Fibroblast of skin of back (primary cell): Measurements from ENCODE around the gene MATN4.

ENCODE experiments used
- DNase-seq: peaks from one replicate; pipeline ENCODE4 v3.0.0-alpha.2; 2013

MATN4 gene

GRCh38 chr20:45313943-45314342 lies 5.8 kb upstream of the MATN4 start:
- no peak for DNase-seq

- DNase-seq, result no peak
Observed at GRCh38 chr20:45313065-45313695, 5.1 kb upstream of the MATN4 start.

DNA sequence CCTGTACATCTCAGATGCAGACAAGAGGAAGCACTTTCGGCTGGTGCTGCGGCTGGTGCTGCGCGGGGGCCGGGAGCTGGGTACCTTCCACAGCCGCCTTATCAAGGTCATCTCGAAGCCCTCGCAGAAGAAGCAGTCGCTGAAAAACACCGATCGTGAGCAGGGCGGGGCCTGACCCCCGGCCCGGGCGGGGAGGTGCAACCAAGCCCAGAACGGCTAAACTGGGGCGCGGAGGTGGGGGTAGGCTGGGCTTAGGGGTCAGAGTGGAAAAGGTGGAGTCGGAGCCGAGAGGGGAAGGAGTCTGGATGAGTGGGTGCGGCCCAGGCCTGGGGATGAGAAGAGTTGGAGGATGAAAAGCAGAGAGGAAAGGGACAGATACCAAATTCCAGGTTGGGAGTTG lies 4.1 kb upstream of the MATN4 start:
- no peak for DNase-seq

DNA sequence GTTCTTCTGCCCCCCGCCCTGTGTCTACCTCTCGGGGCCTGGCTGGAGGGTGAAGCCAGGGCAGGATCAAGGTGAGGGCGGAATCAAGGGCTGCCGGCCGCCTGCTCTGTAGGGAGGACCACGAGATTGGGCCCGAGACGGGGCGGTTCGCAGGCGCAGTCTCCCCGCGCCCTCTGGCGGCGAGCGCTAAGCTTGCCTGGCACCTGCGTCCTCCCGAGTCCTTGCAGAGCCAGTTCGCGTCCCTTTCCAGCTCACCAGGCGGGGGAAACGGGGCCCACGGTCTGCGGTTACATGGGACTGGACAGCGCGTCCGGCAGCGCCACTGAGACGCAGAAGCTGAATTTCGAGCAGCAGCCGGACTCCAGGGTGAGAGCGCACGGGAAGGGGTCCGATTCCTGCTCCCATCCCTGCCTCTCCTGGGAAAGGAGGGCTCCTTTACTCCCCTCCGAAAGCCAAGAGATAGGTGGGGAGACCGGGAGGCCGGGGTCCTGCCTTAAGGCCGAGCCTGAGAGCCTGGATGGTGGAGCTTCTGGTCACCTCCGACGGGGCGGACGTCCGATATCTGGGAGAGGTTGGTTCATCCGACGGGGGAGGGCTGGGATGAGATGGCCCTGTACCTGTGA lies 3.6 kb upstream of the MATN4 start:
- DNase-seq, result peak; percentile 54

- DNase-seq, result no peak
Observed at GRCh38 chr20:45309075-45309474, 976 bp upstream of the MATN4 start.

DNA sequence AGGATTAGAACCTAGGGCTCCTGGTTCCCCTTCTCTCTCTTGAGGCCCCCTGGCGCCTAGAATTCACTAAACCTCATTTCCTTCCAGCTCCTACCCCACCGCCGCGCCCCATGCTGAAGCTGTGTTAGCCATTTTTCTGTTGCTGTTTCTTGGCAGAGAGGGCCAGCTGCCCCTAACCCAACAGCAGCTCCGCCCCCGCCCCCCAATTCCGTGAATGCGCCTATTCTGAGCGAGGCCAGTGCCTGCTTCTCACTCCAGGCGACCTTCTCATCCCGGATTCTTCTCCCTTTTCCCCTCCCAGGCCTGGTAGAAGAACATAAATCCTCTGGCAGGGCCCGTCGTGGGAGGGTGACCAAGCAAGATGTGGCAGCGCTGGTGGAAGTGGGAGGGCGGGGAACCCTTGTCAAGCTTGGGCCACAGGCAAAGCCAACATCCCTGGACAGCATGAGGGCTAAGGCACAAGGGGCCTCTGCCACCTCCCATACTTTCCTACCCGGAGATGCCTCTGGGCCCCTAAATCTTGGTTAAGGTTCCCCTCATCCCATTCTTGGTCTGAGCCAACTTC lies 941 bp downstream of the MATN4 start:
- no peak for DNase-seq

DNA sequence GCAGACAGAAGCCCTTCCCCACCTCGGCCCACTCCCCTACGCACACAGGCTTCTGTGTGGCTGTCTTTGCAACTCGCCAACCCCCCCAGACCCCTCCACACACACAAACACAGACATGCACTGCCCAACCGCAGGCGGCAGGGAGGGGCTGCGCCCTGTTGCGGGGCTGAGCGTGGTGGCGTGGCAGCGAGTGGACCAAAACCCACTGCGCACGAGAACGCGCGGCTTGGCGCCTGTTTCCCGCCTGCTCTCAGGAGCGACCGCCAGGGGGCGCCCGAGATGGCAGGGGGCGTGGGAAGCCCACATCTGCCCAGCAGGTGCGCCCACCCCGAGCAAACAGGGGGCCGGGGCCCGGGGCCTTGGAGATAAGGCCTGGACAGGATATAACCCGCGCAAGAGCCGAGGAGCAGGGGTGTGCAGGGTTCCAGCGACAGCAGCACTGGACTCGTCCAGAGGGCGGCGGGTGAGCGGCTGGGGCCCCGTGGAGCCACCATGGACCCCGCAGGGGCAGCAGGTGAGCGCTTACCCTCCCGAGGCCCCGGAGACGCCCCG lies 1.6 kb downstream of the MATN4 start, which contains the start of gene RBPJL:
Gene RBPJL (plus strand): TSS at position 410 of the 552 bp plus-strand sequence. CDS start 83 bp downstream, at position 493.
- DNase-seq, result no peak

DNA sequence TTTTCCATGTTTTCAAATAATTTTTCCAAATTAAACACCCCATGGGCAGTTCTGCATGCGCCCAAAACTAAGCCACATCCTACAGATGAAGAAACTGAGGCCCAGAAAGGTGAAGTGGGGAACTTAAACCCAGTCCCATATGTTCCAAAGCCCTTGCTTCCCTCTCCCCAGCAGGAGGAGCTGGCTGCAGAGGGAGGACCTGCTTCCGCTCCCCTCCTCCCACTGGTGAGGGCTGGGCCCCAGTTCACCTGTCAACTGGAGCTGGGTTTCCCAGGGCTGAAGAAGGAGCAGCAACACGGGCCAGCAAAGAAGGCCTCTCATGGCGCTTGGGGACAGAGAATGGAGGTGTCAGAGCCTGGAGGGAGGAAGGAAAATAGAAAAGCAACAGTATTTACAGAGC lies 2.8 kb downstream of the MATN4 start:
- DNase-seq, result no peak

DNA sequence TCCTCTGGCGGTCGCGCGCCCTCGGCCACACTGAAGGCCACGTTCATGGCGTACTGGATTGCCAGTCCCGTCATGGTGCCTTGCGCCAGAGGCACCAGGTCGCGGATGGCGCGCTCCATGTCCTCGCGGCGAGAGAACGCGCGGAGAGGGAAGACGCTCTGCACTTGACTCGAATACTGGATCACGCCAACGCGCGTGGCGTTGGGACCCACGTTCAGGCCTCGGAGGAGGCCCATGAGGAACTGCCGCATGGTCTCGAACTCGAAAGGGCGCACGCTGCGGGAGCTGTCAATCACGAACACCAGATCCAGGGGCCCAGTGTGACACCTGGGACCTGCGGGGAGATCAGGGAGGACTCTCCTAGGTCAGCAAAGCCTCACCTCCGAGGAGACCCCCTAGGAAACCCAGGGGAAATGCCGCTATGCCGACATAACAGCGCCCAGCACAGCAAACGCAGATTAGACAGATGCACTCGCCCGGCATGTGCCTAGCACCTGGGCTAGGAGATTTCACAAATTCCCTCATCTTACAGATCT lies 3.6 kb downstream of the MATN4 start:
- no peak for DNase-seq

- DNase-seq, result no peak
Observed at GRCh38 chr20:45303586-45304463, 4.3 kb downstream of the MATN4 start.

GRCh38 chr20:45301824-45302271 lies 6.3 kb downstream of the MATN4 start:
- no peak for DNase-seq

DNA sequence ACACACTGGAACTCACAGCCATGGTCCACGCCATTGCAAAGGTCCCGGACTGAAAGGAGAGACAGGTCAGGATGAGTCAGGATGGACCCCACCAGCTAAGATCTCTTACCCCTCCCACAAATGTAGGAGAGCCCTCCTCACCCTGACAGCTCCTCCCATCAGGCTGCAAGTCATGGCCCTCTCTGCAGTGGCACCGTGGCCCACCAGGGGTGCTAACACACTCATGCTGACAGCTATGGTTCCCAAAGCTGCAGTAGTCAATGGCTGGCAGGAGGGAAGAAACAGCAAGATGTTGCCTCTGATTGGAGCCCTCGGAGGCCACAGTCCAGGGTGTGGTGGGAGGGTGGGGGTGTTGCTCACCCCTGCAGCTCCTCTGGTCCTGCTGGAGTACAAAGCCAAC lies 7.1 kb downstream of the MATN4 start:
- peak; percentile 38 for DNase-seq

DNA sequence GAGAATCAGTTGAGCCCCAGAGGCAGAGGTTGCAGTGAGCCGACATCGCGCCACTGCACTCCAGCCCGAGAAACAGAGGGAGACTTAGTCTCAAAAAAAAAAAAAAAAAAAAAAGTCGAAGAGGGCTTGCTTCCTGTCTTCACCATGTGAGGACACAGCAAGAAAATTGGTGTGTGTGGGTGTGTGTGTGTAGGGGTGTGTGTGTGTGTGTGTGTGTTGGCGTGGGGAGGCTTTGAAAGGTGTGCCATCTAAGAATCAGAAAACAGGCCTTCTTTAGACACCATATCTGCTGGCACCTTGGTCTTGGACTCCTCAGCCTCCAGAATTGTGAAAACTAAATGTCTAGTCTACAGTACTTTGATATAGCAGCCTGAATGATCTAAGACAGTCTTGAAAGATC lies 8.3 kb downstream of the MATN4 start:
- no peak for DNase-seq

DNA sequence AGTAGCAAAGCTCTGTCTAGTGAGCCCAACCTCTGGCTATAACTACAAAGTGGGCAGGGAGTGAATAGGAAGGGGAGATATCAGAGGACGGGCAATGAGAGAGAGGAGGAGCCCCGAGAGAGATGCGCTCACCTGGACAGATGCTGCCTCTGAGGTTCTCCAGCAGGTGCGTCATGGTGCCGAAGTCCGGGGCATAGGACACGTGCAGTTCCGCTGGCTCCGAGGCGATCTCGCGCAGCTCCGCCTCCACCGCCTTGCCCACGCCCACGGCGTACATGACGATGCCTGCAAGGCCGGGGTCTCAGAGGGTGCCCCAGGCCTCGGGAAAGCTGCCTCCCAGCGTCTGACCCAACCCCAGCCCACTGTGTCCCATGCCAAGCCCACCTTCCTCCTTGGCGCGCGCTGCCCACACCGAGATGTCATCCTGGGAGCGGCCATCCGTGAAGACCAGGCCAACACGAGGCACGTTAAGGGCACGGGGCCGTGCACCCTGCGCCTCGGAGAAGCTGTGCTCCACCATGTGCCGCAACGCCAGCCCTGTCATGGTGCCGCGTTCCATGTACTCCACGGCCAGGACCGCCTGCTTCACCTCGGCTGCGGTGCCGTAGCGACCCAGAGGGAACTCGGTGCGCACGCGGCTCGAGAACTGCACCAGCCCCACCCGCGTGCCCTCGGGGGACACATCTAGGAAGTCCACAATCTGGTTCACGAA lies 10.2 kb downstream of the MATN4 start:
- DNase-seq, result no peak

DNA sequence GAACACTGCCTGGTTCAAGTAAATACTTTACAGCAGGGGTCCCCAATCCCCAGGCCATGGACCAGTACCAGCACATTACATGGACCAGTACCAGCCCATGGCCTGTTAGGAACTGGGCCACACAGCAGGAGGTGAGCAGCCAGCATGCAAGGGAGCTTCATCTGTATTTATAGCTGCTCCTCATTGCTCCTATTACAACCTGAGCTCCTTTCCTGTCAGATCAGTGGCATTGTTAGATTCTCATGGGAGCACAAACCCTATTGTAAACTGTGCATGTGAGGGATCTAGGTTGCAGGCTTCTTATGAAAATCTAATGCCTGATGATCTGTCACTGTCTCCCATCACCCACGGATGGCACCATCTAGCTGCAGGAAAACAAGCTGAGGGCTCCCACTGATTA lies 13.4 kb downstream of the MATN4 start:
- DNase-seq, result no peak

DNA sequence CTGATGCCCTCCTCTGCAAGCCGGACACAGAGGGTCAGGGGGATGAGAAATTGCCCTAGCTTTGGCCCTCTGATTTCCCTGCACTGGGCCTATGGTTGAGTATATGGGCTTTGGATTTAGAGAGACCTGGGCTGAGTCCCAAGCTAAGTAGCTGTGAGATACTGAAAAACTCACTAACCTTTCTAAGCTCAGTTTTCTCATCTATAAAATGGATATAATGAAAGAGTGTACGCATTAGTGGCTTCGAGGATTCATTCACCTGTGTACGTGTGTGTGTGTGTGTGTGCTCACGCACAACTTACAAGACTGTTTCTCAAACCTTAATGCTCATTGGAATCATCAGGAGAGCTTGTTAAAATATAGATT lies 14.1 kb downstream of the MATN4 start:
- no peak for DNase-seq

DNA sequence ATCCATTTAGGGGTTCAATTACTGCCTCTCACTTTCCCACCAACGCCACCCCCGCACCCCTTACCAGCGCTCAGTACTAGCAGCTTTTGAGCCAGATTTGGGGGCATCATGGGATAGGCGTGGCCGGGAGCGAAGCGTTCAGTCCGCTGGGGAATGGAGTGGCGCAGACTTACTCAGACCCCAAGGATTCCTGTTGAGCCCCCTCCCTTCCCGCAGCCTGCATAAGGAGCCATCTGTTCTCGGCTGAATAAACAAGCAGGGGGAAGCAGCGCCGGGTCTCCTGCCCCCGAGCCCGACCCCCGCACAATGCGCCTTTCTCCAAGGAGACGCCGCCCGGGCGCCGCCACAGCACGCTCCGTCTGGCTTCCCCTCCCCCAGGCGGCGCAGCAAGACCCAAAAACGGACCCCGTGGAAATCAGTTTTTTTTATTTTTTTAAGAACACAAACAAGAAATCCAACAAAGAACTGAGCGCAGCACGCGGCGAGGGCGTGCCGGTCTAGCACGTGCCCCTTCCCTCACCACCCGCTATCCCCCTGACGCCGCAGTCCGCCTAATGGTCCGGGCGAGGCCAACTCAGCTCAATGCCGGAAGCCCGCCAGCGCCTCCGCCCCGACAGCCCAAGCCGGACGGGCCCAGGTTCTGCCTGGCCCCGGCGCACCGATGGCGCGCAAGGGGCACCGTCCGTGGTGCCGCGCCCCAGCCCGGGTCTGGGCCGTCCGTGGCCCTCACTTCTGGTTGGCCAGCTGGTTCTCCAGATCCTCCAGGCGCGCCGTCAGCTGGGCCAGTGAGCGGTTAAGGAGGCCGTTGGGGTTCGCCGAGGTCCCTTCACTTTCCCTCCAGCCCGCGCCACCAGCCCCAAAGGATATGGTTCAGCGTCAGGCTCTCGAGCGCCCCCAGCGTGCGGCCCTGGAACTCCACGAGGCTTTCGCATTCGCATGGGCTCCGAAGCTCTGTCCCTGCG lies 14.8 kb downstream of the MATN4 start:
- peak; percentile 73 for DNase-seq

DNA sequence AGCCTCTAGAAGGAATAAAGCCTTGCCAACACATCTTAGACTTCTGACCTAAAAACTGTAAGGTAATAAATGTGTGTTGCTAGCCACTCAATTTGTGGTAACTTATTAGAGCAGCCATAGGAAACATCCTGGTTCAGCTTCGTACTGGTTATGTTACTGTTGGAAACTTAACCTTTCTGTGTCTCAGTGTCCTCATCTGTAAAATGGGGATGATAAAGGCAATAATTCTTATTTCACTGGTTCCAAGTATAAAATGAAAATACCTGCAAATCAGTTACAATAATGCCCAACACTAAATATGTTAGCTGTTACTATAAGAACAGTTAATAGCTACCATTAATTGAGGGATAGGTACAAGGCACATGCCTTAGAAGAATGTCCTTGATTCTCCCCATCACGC lies 15.8 kb downstream of the MATN4 start:
- no peak for DNase-seq

DNA sequence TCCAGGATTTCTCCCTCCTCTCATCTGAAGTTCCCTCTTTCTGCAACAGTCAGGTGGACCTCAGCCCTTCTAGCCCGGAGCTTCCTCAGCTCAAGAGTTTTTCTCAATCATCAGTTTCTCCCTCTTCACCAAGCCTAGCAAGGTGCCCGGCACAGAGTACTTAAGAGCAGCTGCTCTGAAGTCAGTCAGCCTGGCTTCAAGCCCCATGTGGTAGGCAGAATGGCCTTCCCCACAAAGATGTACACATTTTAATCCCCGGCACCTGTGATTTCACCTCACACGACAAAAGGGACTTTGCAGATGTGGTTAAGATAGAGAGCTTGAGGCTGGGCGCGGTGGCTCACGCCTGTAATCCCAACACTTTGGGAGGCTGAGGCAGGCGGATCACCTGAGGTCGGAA lies 16.6 kb downstream of the MATN4 start:
- no peak for DNase-seq

DNA sequence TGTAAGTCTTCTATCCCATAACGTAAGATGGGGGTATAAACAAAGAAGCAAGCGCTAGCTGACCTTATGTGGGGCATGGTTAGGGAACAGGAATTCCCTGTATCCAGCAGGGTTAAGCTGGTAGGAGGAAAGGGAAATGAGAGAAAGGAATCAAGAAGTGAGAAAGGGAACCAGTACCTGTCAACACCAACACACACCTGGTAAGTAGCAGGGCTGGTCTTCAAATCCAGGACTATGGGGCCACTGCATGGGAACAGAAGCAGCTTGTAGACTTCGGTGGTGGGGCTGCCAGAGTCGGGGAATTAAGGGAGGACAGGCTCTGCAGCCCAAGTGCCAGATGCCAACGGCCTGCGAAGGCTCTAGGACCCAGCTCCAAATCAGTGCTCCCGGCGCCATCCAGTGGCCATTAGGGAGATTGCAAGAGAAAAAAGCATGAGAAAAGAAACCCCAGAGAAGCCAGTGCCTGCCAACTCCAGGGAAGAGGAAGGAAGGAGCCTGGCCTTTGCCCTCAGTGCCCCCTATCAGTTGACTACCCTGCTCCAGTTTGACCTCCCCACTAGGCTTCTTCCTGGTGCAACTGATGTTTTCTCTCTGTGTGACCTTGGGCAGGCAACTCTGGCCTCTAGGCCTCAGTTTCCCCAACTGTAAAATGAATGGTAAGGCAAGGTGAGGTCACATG lies 17.3 kb downstream of the MATN4 start:
- peak; percentile 75 for DNase-seq
